NCI-H2081 (cell line): ENCODE results near the gene TMEM170A.

Experiments used
- DNase-seq, 2 experiments: peaks; one replicate each; lab custom pipeline; 2025; lab: John Stamatoyannopoulos, UW

TMEM170A gene

DNA sequence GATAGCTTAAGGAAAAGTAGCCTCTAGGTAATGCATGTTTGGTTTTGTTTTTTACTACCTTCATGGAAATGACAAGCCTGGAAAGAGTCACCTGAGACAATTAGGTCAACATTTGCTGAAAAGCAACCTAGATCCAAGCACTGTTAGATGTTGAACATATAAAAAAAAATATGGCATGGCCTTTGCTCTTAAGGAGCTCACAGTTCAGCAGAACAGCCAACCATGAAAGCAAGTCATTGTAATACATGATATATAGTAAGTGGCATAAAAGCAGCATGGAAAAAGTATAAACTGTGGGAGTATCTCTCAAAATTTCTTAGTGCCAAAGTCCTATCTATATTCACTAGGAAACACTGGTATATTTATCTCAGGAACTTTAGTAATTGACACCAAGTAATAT, 62.8 kb downstream of the TMEM170A start:
- DNase-seq = no peak

GRCh38 chr16:75398333-75398732, 66.2 kb downstream of the TMEM170A start:
- DNase-seq = no peak

DNA sequence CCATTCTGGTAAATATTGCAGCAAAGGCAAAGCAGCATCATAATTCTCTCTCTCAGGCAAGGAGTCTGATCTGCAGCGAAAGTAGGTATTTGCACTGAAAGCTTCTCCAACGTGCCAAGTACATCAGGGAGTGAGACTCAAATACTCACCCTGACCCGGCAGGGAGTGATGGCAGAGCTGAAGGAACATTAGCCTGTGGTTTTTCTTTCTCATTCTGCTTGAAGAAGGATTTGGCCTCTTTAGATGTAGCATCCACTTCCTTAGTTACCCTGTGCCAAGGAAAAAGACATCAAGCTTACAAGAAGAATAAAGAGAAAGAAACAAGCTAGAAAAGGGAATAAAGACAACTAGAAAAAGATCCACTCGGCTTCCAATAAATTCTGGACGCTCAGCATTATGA, 69.5 kb downstream of the TMEM170A start:
- DNase-seq = no peak
